HG02642 (cell line): ENCODE measurements around the gene KRTAP20-2.

Source experiments
- ATAC-seq: cut with Tn5 transposase; IDR thresholded peaks from one replicate; pipeline ENCODE4 v1.9.1; 2021; ENCODE audit warnings: mild to moderate bottlenecking; ENCODE audit not compliant: unreplicated experiment, poor library complexity

The KRTAP20-2 gene

GRCh38 chr21:30634906-30635305 is at the start of gene KRTAP20-2:
Gene KRTAP20-2 (plus strand): TSS chr21:30635206. CDS start chr21:30635264, 58 bp downstream.
- no peak for ATAC-seq

- no peak for ATAC-seq
Observed at GRCh38 chr21:30590297-30590696, 44.7 kb upstream of the KRTAP20-2 start, which contains the start of gene KRTAP22-2. Gene KRTAP22-2 (minus strand): TSS chr21:30590397.

GRCh38 chr21:30592140-30592539 is 42.9 kb upstream of the KRTAP20-2 start, which contains the start of gene KRTAP6-3:
Gene KRTAP6-3 (plus strand): TSS chr21:30592440. CDS start chr21:30592446, 6 bp downstream.
- ATAC-seq: no peak

GRCh38 chr21:30598802-30599201 is 36.2 kb upstream of the KRTAP20-2 start, which contains the start of gene KRTAP6-2:
Gene KRTAP6-2 (minus strand): TSS chr21:30598902. CDS start chr21:30598874, 28 bp downstream.
- ATAC-seq: no peak

- ATAC-seq: no peak
Observed at GRCh38 chr21:30600787-30601186, 34.2 kb upstream of the KRTAP20-2 start, which contains the start of gene KRTAP22-1. Gene KRTAP22-1 (plus strand): TSS chr21:30601087.

GRCh38 chr21:30605968-30606367 is 29.0 kb upstream of the KRTAP20-2 start:
- no peak for ATAC-seq

DNA sequence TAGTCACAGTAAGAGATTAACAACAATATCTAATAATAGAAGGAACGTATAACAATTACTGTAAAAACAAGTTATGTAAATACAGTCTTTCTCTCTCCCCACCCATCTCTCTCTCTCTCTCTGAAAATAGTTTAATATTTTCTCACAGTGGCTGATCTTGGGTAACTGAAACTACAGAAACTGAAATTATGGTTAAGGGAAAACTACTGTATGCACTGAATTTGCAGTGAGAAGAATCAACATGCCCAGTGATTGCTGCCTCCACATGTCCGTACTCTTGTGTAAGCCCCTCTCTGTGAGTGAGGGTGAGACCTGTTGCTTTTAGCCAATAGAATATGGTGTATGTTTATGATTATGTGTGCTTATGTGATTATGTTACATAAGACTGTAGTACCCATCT is 22.9 kb upstream of the KRTAP20-2 start:
- ATAC-seq: no peak

DNA sequence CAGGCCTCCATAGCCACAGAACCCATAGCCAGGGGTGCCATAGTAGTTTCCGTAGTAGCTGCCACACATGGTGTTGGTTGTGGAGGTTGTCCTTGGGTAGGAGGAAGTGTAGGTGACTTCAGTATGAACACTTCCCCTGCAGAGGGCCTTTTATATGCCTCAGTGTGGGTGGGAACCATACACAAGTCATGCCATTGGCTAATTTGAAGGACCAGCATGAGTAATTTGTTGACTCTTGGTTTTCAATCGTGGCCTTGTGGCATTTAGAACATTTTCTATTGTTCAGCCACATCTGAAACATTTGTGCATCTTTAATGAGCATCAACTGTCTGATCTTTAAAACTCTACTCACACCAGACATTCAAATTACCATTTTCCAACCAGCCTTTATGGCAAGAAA is 21.2 kb upstream of the KRTAP20-2 start, which contains the start of gene KRTAP6-1:
KRTAP6-1 (minus strand) TSS at position 95 of the 400 bp plus-strand sequence; CDS start at position 69, 26 bp downstream.
- no peak for ATAC-seq

DNA sequence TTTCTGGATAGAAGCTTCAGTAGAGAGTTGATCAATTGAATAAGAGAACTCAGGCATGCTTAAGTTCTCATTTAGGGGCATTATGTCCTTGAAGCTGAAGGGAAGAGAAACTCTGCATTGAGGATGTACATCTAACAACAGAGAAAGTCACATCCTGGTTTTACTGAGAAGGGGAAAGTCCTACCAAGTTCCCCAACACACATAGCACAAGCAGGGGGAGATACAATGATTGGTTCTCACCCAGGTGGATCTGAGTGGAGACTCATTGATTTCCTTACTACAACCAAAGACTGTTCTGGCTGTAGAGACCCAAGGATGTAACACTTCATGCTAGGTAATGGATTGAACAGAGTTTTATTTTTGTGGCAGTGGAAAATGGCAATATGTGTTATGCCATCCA is 19.8 kb upstream of the KRTAP20-2 start:
- no peak for ATAC-seq

GRCh38 chr21:30616125-30616524 is 18.9 kb upstream of the KRTAP20-2 start, which contains the start of gene KRTAP20-1:
Gene KRTAP20-1 (plus strand): TSS chr21:30616425. CDS start chr21:30616455, 30 bp downstream.
- no peak for ATAC-seq

- no peak for ATAC-seq
Observed at GRCh38 chr21:30620080-30620479, 14.9 kb upstream of the KRTAP20-2 start.

DNA sequence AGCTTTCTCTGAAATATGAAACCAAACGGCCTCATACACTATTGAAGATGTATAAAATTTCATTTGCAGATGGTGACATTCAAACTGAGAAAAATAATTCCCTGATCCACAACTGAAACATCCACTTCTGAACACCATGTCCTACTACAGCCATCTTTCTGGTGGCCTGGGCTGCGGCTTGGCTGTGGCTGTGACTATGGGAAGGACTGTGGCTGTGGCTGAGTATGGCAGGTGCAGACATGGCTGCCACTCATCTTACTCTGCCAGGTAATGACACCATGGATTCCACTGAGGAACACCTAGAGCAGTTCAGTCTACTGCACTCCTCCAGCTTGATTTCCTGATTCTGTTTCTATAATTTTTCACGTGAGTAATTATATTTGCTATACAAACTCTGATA is 14.5 kb upstream of the KRTAP20-2 start, which contains the start of gene KRTAP20-4:
KRTAP20-4 (plus strand) TSS at position 106 of the 400 bp plus-strand sequence.
- ATAC-seq: no peak

GRCh38 chr21:30623362-30623761 is 11.6 kb upstream of the KRTAP20-2 start:
- ATAC-seq: no peak

DNA sequence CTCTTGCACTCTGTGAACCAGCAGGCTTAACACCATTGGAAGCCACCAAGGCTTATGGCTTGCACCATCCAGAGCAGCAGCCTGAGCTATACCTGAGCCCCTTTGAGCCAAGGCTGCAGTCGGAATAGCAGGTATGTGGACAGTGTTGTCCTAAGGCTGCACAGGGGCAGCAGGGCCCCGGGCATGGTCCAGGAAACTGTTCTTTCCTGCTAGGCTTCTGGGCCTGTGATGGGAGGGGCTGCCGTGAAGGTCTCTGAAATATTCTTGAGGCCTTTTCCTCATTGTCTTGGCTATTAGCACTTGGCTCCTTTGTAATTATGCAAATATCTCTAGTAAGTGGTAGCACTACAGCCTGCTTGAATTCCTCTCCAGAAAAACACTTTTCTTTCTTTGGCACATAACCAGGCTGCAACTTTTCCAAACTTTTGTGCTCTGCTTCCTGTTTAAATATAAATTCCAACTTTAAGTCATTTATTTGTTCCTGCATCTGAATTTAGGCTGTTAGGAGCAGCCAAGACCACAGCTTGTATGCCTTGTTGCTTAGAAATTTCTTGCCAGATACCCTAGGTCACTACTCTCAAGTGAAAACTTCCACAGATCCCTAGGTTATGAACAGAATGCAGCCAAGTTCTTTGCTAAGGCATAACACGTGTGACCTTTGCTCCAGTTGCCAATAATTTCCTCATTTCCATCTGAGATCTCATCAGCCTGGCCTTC is 9.4 kb upstream of the KRTAP20-2 start:
- ATAC-seq: no peak

DNA sequence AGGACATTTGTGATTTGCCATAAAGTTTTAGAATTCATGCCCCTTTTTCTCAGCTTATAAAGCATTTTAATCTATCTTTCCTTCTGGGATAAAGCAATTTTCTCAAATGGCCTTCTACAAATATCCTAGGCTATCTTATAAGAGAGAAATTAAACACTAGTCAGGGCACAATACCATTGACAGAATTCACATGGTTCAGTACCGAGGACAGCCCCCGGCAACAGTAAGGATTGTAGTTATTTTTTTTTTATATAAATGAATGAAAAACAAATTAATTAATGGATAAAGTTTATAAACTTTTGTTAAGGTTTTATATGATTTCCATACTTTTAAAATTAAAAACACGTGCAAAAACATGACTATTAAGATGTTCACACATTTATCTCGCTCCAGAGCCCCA is 6.9 kb upstream of the KRTAP20-2 start:
- ATAC-seq: no peak

GRCh38 chr21:30629200-30629599 is 5.8 kb upstream of the KRTAP20-2 start:
- no peak for ATAC-seq

GRCh38 chr21:30638686-30639085 is 3.7 kb downstream of the KRTAP20-2 start:
- ATAC-seq: no peak

GRCh38 chr21:30642564-30642963 is 7.6 kb downstream of the KRTAP20-2 start, which contains the start of gene KRTAP20-3:
Gene KRTAP20-3 (plus strand): TSS chr21:30642864.
- ATAC-seq: no peak

- no peak for ATAC-seq
Observed at GRCh38 chr21:30646904-30647414, 12.0 kb downstream of the KRTAP20-2 start.

GRCh38 chr21:30652891-30653290 is 17.9 kb downstream of the KRTAP20-2 start:
- ATAC-seq: no peak

- no peak for ATAC-seq
Observed at GRCh38 chr21:30668776-30669175, 33.8 kb downstream of the KRTAP20-2 start.
